Neural cell (in vitro differentiated cells): ENCODE measurements around the gene TSC22D3. TPM values are rescaled to one million over a fixed set of nuclear protein-coding genes. Genes with fewer than 3 reads are reported as not detected.
"Not testable (repeated sequence)": the region's sequence is repeated elsewhere in the genome, so short reads cannot be mapped to it uniquely, and the experiment has no call there.

ENCODE experiments used
- H2AFZ ChIP-seq: fragments of 200-600, 300-800 bp; sonication (generic), shearing (Covaris generic); 2 replicates; pipeline ENCODE4 v1.6.0; 2014; ENCODE audit warnings: low read depth, mild to moderate bottlenecking, antibody characterized with exemption, low read length, moderate library complexity
- H3F3A ChIP-seq: fragments of 200-600 bp; shearing (Covaris generic); 2 replicates; pipeline ENCODE4 v1.6.1; 2016; ENCODE audit warnings: mild to moderate bottlenecking, moderate library complexity, mixed read lengths, antibody characterized with exemption, low read length; ENCODE audit not compliant: insufficient read depth, poor library complexity, severe bottlenecking
- H3K27ac ChIP-seq: fragments of 200-600, 300-800 bp; sonication (generic), shearing (Covaris generic); 2 replicates; pipeline ENCODE4 v1.5.1; 2014; ENCODE audit warnings: mild to moderate bottlenecking, low read length, moderate library complexity
- H3K27me3 ChIP-seq: fragments of 300-800, 200-600 bp; sonication (generic), shearing (Covaris generic); 2 replicates; pipeline ENCODE4 v1.6.0; 2014; ENCODE audit warnings: mild to moderate bottlenecking, low read depth, low read length, moderate library complexity; ENCODE audit not compliant: insufficient read depth
- H3K36me3 ChIP-seq: fragments of 300-800, 200-600 bp; sonication (generic), shearing (Covaris generic); 2 replicates; pipeline ENCODE4 v1.5.1; 2014; ENCODE audit warnings: mild to moderate bottlenecking, antibody characterized with exemption, low read length, moderate library complexity; ENCODE audit not compliant: insufficient read depth
- H3K4me2 ChIP-seq: fragments of 300-800, 200-600 bp; sonication (generic), shearing (Covaris generic); 2 replicates; pipeline ENCODE4 v1.6.0; 2014; ENCODE audit warnings: mild to moderate bottlenecking, low read length
- H3K4me3 ChIP-seq: fragments of 300-800, 200-600 bp; sonication (generic), shearing (Covaris generic); 2 replicates; pipeline ENCODE4 v1.5.1; 2014; ENCODE audit warnings: mild to moderate bottlenecking, low read length, moderate library complexity
- H3K79me2 ChIP-seq: fragments of 200-600 bp; shearing (Covaris generic); replicated peaks from 2 replicates; pipeline ENCODE4 v1.6.0; 2014; ENCODE audit warnings: mild to moderate bottlenecking, low read length, moderate library complexity; ENCODE audit not compliant: insufficient read depth
- H3K9ac ChIP-seq: fragments of 300-800, 200-600 bp; sonication (generic), shearing (Covaris generic); 2 replicates; pipeline ENCODE4 v1.6.1; 2016; ENCODE audit warnings: mild to moderate bottlenecking, low read length, mixed read lengths
- H3K9me2 ChIP-seq: fragments of 200-600 bp; shearing (Covaris generic); 2 replicates; pipeline ENCODE4 v1.6.1; 2016; ENCODE audit warnings: mild to moderate bottlenecking, low read length, mixed read lengths; ENCODE audit not compliant: insufficient read depth
- H3K9me3 ChIP-seq: fragments of 200-600, 300-800 bp; sonication (generic), shearing (Covaris generic); 2 replicates; pipeline ENCODE4 v1.6.1; 2016; ENCODE audit warnings: mild to moderate bottlenecking, mixed run types, low read length, moderate library complexity, mixed read lengths
- H4K20me1 ChIP-seq: fragments of 200-600 bp; shearing (Covaris generic); 2 replicates; pipeline ENCODE4 v1.6.1; 2016; ENCODE audit warnings: mild to moderate bottlenecking, mixed run types; ENCODE audit not compliant: insufficient read depth
- CTCF ChIP-seq: fragments of 450-650 bp; IDR thresholded peaks from 2 replicates; pipeline ENCODE4 v1.5.1; 2014; ENCODE audit warnings: antibody characterized with exemption, mild to moderate bottlenecking, moderate library complexity; ENCODE audit not compliant: poor library complexity, severe bottlenecking
- EP300 ChIP-seq: fragments of 450-650 bp; conservative IDR thresholded peaks from 2 replicates; pipeline ENCODE4 v1.6.1; 2014; ENCODE audit warnings: antibody characterized with exemption, mild to moderate bottlenecking, moderate library complexity; ENCODE audit not compliant: poor library complexity, severe bottlenecking
- EZH2 ChIP-seq: fragments of 200-600, 300-800 bp; shearing (Covaris generic), sonication (generic); IDR thresholded peaks from 2 replicates; pipeline ENCODE4 v1.6.1; 2014; ENCODE audit warnings: antibody characterized with exemption, low read length, borderline replicate concordance, mild to moderate bottlenecking; ENCODE audit not compliant: insufficient read depth, poor library complexity, severe bottlenecking
- MXI1 ChIP-seq: fragments of 450-650 bp; conservative IDR thresholded peaks from 2 replicates; pipeline ENCODE4 v1.6.1; 2014; ENCODE audit warnings: antibody characterized with exemption, mild to moderate bottlenecking; ENCODE audit not compliant: poor library complexity, severe bottlenecking
- POLR2AphosphoS5 ChIP-seq: IDR thresholded peaks from 2 replicates; pipeline ENCODE4 v1.6.1; 2012
- RAD21 ChIP-seq: fragments of 450-650 bp; conservative IDR thresholded peaks from 2 replicates; pipeline ENCODE4 v1.6.1; 2014; ENCODE audit warnings: antibody characterized with exemption, mild to moderate bottlenecking, moderate library complexity
- REST ChIP-seq: IDR thresholded peaks from 2 replicates; pipeline ENCODE4 v1.6.1; 2012; ENCODE audit warnings: borderline replicate concordance
- SMC3 ChIP-seq: fragments of 450-650 bp; conservative IDR thresholded peaks from 2 replicates; pipeline ENCODE4 v1.6.1; 2014; ENCODE audit warnings: antibody characterized with exemption, mild to moderate bottlenecking, moderate library complexity; ENCODE audit not compliant: poor library complexity
- TAF1 ChIP-seq: IDR thresholded peaks from 2 replicates; pipeline ENCODE4 v1.6.1; 2012; ENCODE audit warnings: low read depth
- polyA plus RNA-seq: library from polyadenylated mRNA; depleted of rRNA; stranded (reverse); fragments of >200 nt; gene quantifications from 2 replicates; pipeline ENCODE4 v1.2.3, GENCODE V29; 2014

The TSC22D3 gene
- polyA plus RNA-seq, 1 donor from 2014 or later: 96.8 TPM

GRCh38 chrX:107669885-107670628 is 105.5 kb downstream of the TSC22D3 start:
- H3K79me2 ChIP-seq: no peaks in the 10 kb centered on the region

GRCh38 chrX:107669261-107669660 is 106.3 kb downstream of the TSC22D3 start:
- H3K27me3 ChIP-seq: no peaks in the 10 kb centered on the region
- TF ChIP-seq POLR2AphosphoS5 (no peak), EP300 (no peak), SMC3 (no peak)
- H3K9me2 ChIP-seq: no peaks in the 10 kb centered on the region
- H3F3A ChIP-seq: no peaks in the 10 kb centered on the region
- H3K4me2 ChIP-seq: no peak overlapping the region
- H3K4me3 ChIP-seq: no peak overlapping the region
- no peak overlapping the region for H3K27ac ChIP-seq
- H3K9ac ChIP-seq: no peak overlapping the region
- H3K36me3 ChIP-seq: no peaks in the 10 kb centered on the region
- H4K20me1 ChIP-seq: no peaks in the 10 kb centered on the region
- H3K9me3 ChIP-seq: no peaks in the 10 kb centered on the region
- no peak overlapping the region for H2AFZ ChIP-seq
- H3K79me2 ChIP-seq: no peaks in the 10 kb centered on the region

More at GRCh38 chrX:107669885-107670628, 105.5 kb downstream of the TSC22D3 start:
- H3K9me2 ChIP-seq: no peaks in the 10 kb centered on the region
- H3F3A ChIP-seq: no peaks in the 10 kb centered on the region
- no peaks in the 10 kb centered on the region for H3K9me3 ChIP-seq
- no peak overlapping the region for H2AFZ ChIP-seq
- no peak overlapping the region for H3K4me3 ChIP-seq
- no peak overlapping the region for H3K9ac ChIP-seq
- no peak overlapping the region for H3K27ac ChIP-seq
- H4K20me1 ChIP-seq: no peaks in the 10 kb centered on the region
- H3K4me2 ChIP-seq: no peak overlapping the region
- no peaks in the 10 kb centered on the region for H3K36me3 ChIP-seq
- TF ChIP-seq EP300 (no peak), CTCF (no peak), TAF1 (no peak), POLR2AphosphoS5 (no peak), RAD21 (no peak), REST (no peak), SMC3 (no peak), MXI1 (no peak), EZH2 (no peak)
- no peaks in the 10 kb centered on the region for H3K27me3 ChIP-seq

GRCh38 chrX:107668710-107669109 is 106.9 kb downstream of the TSC22D3 start:
- not testable (repeated sequence) for H3F3A ChIP-seq, H3K4me2 ChIP-seq, H3K36me3 ChIP-seq, H4K20me1 ChIP-seq, H2AFZ ChIP-seq, H3K79me2 ChIP-seq, H3K27ac ChIP-seq, H3K4me3 ChIP-seq, H3K9me2 ChIP-seq, H3K27me3 ChIP-seq, H3K9me3 ChIP-seq, H3K9ac ChIP-seq
